Ishikawa (cell line): ENCODE measurements around the gene APOC1.

Experiments
- CEBPB ChIP-seq: IDR thresholded peaks from 2 replicates; pipeline ENCODE4 v1.6.1; 2012
- CREB1 ChIP-seq: IDR thresholded peaks from 2 replicates; pipeline ENCODE4 v1.6.1; 2012; ENCODE audit warnings: low read depth
- EGR1 ChIP-seq: IDR thresholded peaks from 2 replicates; pipeline ENCODE4 v1.6.1; 2012
- EP300 ChIP-seq: IDR thresholded peaks from 2 replicates; pipeline ENCODE4 v1.6.1; 2012; ENCODE audit warnings: borderline replicate concordance
- FOXM1 ChIP-seq: IDR thresholded peaks from 2 replicates; pipeline ENCODE4 v1.6.1; 2012; ENCODE audit warnings: low read depth, borderline replicate concordance
- MAX ChIP-seq: IDR thresholded peaks from 2 replicates; pipeline ENCODE4 v1.6.1; 2012
- NFIC ChIP-seq: IDR thresholded peaks from 2 replicates; pipeline ENCODE4 v1.6.1; 2012
- RAD21 ChIP-seq: IDR thresholded peaks from 2 replicates; pipeline ENCODE4 v1.6.1; 2012; ENCODE audit warnings: low read depth
- REST ChIP-seq: IDR thresholded peaks from 2 replicates; pipeline ENCODE4 v1.6.1; 2012; ENCODE audit warnings: low read depth, mild to moderate bottlenecking
- TAF1 ChIP-seq: IDR thresholded peaks from 2 replicates; pipeline ENCODE4 v1.6.1; 2012; ENCODE audit warnings: low read depth, mild to moderate bottlenecking
- TCF12 ChIP-seq: IDR thresholded peaks from 2 replicates; pipeline ENCODE4 v1.6.1; 2012; ENCODE audit warnings: low read depth
- TEAD4 ChIP-seq: IDR thresholded peaks from 2 replicates; pipeline ENCODE4 v1.6.1; 2012
- USF1 ChIP-seq: IDR thresholded peaks from 2 replicates; pipeline ENCODE4 v1.6.1; 2012
- YY1 ChIP-seq: IDR thresholded peaks from 2 replicates; pipeline ENCODE4 v1.6.1; 2012; ENCODE audit warnings: low read depth
- ZBTB7A ChIP-seq: IDR thresholded peaks from 2 replicates; pipeline ENCODE4 v1.6.1; 2012; ENCODE audit warnings: low read depth

APOC1 gene

DNA sequence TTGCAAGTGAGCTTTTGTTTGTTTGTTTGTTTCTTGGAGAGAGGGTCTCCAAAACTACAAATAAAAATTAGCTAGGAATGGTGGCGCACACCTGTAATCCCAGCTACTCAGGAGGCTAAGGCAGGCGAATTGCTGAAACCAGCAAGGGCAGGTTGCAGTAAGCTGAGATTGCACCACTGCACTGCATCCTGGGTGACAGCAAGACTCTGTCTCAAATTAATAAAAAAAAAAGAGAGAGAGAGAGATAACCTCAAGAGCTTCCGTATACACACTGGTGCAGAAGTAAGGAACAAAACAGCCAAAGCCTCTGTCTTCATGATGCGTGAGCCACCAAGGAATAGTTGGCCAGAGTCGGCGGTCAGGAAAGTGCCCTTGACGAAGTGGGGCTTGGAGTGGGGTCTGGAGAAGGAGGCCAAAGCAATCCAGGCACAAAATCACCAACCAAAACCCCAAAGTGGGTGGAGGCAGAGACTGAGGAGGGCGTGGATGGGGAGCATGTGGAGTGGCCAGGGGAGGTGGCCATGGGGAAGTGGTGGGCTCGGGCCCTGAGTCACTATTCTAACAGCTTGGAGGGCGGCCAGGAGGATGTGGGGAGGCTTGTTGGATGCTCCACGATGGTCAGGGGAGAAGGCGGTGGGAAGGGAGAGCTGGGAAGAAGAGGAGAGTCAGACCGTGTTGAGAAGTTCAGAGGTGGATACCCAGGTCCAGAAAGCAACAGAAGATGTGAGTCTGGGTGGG is 44.5 kb upstream of the APOC1 start:
- TF ChIP-seq TAF1 (no peak), TEAD4 (no peak), YY1 (no peak), TCF12 (no peak), ZBTB7A (no peak), MAX (no peak), USF1 (no peak), REST (no peak), EP300 (no peak), EGR1 (no peak), FOXM1 (no peak), CEBPB (no peak), NFIC (no peak)

DNA sequence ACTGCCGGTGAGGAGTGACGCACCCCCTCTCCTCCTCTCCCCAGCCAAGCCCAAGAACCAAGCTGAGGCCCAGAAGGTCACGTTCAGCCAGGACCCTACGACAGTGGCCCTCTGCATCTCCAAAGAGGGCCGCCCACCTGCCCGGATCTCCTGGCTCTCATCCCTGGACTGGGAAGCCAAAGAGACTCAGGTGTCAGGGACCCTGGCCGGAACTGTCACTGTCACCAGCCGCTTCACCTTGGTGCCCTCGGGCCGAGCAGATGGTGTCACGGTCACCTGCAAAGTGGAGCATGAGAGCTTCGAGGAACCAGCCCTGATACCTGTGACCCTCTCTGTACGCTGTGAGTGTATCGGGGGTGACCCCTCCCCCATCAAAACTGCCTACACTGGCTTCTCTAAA is 42.6 kb upstream of the APOC1 start:
- TF ChIP-seq TCF12 (no peak), CREB1 (no peak), TEAD4 (no peak), ZBTB7A (no peak), FOXM1 (no peak)

DNA sequence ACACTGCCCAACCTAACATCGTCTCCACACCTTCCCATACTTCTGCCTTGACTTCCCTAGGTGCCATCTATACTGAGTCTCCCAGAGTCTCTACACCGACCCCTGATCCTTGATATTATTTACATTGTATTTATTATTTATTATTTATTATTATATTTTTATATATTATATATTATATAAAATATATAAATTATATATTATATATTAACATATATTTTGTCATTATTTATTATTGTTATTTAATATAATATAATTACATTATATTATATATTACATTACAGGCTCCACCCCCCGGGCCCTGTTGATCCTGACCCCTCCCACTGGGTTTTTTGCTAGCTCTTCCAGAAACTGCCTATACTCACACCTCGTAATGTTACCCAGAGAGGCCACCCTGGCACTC is 41.7 kb upstream of the APOC1 start:
- no peak for TF ChIP-seq TAF1
- TF ChIP-seq YY1 = no peak
- TF ChIP-seq ZBTB7A = no peak

DNA sequence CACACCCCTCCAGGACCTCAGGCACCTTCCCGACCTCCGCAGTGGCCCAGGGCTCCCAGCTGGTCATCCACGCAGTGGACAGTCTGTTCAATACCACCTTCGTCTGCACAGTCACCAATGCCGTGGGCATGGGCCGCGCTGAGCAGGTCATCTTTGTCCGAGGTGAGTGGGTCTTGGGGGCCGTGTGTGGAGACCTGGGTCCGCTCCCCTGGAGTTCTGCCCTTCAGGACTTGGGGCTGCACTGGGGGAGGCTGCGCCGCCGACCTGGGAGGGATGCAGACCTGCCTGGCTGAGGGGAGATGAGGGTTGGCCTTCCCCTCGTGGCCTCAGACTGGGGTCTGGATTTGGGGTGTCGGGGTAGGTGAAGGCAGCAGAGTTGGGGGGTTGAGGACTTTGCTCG is 40.1 kb upstream of the APOC1 start:
- no peak for TF ChIP-seq EGR1
- no peak for TF ChIP-seq CEBPB
- no peak for TF ChIP-seq EP300
- no peak for TF ChIP-seq TEAD4
- TF ChIP-seq TAF1 = no peak
- TF ChIP-seq RAD21 = no peak
- no peak for TF ChIP-seq CREB1

DNA sequence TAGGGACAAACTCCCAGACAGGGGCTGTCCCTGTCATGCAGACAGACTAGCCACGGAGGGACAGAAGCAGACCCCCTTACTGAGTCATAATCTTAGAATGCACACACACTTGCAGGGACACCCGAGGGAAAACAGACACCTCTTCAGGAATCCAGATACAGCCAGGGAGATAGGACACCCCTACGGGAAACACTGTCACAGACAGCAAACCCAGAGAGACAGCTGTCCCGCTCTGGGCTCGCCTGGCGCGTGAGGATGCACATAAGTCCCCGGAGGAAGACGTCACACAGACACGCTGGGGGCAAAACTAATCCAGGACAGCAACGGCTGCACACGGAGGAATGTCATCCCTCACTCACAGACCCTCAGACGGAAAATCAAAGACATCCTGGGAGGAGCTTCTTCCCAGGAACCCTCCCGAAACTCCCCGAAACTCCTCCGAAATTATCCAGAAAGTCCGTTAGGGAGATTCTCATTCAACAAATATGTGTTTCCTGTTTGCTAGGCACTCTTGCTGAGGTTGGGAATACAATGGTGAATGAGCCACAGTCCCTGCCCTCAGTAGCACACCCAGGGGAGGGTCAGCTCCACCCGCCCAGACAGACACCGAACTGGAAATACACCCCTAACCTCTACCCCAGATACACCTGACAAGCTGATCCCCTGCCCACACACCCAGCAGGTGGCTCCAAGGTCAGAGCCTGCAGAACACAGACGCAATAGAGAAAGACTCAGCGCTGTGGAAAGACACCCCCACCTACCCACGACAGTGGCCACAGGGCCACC is 38.5 kb upstream of the APOC1 start:
- TF ChIP-seq YY1 (no peak), NFIC (no peak), REST (no peak), USF1 (no peak), CREB1 (no peak), CEBPB (no peak), EGR1 (no peak), TCF12 (no peak), FOXM1 (no peak), MAX (no peak), EP300 (no peak), ZBTB7A (no peak), RAD21 (no peak), TAF1 (no peak), TEAD4 (no peak)
